Subcutaneous adipose tissue (tissue), 4 donors: ENCODE results near the gene TAPBPL. TPM values are rescaled to one million over a fixed set of nuclear protein-coding genes. Genes with fewer than 3 reads are reported as not detected.

Experiments
- CTCF ChIP-seq: fragments of 450-650 bp; IDR thresholded peaks from one replicate; pipeline ENCODE4 v1.5.1; 2016; ENCODE audit warnings: low read depth, mild to moderate bottlenecking, control low read depth, antibody characterized with exemption, moderate library complexity
- total RNA-seq, 4 donors: library from RNA; depleted of rRNA; stranded (reverse); fragments of >200 nt; gene quantifications; one replicate each; pipeline ENCODE4 v1.1.0, GENCODE V29; 2016

Gene TAPBPL
- total RNA-seq, 4 donors from 2014 or later = 17.3 to 26.3 (median 23.4) TPM

GRCh38 chr12:6468283-6468575 lies 16.4 kb downstream of the TAPBPL start:
- no peak for TF ChIP-seq CTCF

GRCh38 chr12:6469092-6469491 lies 17.2 kb downstream of the TAPBPL start:
- TF ChIP-seq CTCF = no peak

- TF ChIP-seq CTCF = no peak
These were observed 17.9 kb downstream of the TAPBPL start for GRCh38 chr12:6469609-6470374.

- TF ChIP-seq CTCF = no peak
These were observed 18.7 kb downstream of the TAPBPL start, which contains the start of gene VAMP1 for GRCh38 chr12:6470375-6471163. TSS of gene VAMP1 (minus strand) at chr12:6470677. CDS start at chr12:6470531, 146 bp downstream.

- TF ChIP-seq CTCF = no peak
These were observed 20.1 kb downstream of the TAPBPL start for GRCh38 chr12:6471989-6472360.

- TF ChIP-seq CTCF = no peak
These were observed 20.6 kb downstream of the TAPBPL start for GRCh38 chr12:6472491-6472890.

- TF ChIP-seq CTCF = no peak
These were observed 24.6 kb downstream of the TAPBPL start for GRCh38 chr12:6476489-6476888.
